Measurements from ENCODE around the gene FAM216B. TPM values are rescaled to one million over a fixed set of nuclear protein-coding genes. Genes with fewer than 3 reads are reported as not detected.
A peak's percentile ranks its signal among the peaks of the same experiment; 100 is the strongest.

Gene FAM216B
- polyA plus RNA-seq, 1 of the 3 experiments (the other 2 are of a cell fraction), result not detected

GRCh38 chr13:42762917-42763316 is 18.5 kb upstream of the FAM216B start:
- Histone ChIP-seq H3K4me1 (ENCODE audit: control insufficient read depth in 1 of 2, insufficient read depth in 2 of 2, low read depth in 1 of 2, low read length in 1 of 2) (no peaks in the 10 kb centered on the region), H3K9me2 (no peaks in the 10 kb centered on the region), H3K27me3 (ENCODE audit: insufficient read depth) (no peaks in the 10 kb centered on the region), H3K9me3 (no peaks in the 10 kb centered on the region), H3K4me2 (peak overlapping the region; percentile 8; the same call in 1 of the 2 replicates), H3K36me3 (replicated peaks in 1 of 2; ENCODE audit: control insufficient read depth in 1 of 2, insufficient read depth in 2 of 2, low read length in 1 of 2) (no peaks in the 10 kb centered on the region), H3F3A (replicated peaks; ENCODE audit: insufficient read depth) (peaks cover 8% of the 10 kb centered on the region), H2AFZ (ENCODE audit: low read depth) (peak overlapping the region; percentile 58; the same call in 1 of the 2 replicates), H3K4me3 (ENCODE audit: low read depth in 2 of 2, low read length in 1 of 2) (no peak overlapping the region; a peak in 1 of 4 replicates), H3K27ac (ENCODE audit: low read depth in 2 of 2, low read length in 1 of 2) (peak overlapping the region in 1 of 2 experiments; percentile 81; a peak in 2 of 4 replicates), H3K79me2 (ENCODE audit: insufficient read depth) (no peaks in the 10 kb centered on the region), H4K20me1 (ENCODE audit: insufficient read depth) (no peaks in the 10 kb centered on the region), H3K9ac (peak overlapping the region; percentile 2; the same call in 1 of the 2 replicates)
- POLR2A ChIA-PET, result no interaction called here
- no peak for TF ChIP-seq SMC3 (IDR thresholded peaks at IDR 0.05; ENCODE audit: low read depth, low read length)
- no peak for TF ChIP-seq FOXM1 (IDR thresholded peaks at IDR 0.05; ENCODE audit: low read depth)
- TF ChIP-seq POLR2AphosphoS5 (IDR thresholded peaks at IDR 0.05; ENCODE audit: low read depth, low read length), result no peak
- TF ChIP-seq SIN3A (IDR thresholded peaks at IDR 0.05; ENCODE audit: borderline replicate concordance, low read depth, low read length), result no peak
- no peak for TF ChIP-seq IRF3 (IDR thresholded peaks at IDR 0.05; ENCODE audit: low read depth, low read length)
- peak in 1 of 2 experiments; percentile 60; a peak in 1 of 4 replicates for TF ChIP-seq EP300 (IDR thresholded peaks at IDR 0.05; ENCODE audit: borderline replicate concordance in 1 of 2, low read depth in 1 of 2, low read length in 1 of 2)
- TF ChIP-seq YY1 (IDR thresholded peaks at IDR 0.05; ENCODE audit: low read depth), result no peak
- peak; percentile 53 for TF ChIP-seq TCF12 (IDR thresholded peaks at IDR 0.05)
- TF ChIP-seq TAF1 (IDR thresholded peaks at IDR 0.05; ENCODE audit: borderline replicate concordance, low read depth, low read length), result no peak
- no peak for TF ChIP-seq MXI1 (IDR thresholded peaks at IDR 0.05; ENCODE audit: low read depth, low read length)
- TF ChIP-seq FOSL2 (IDR thresholded peaks at IDR 0.05; ENCODE audit: borderline replicate concordance, low read depth), result peak; percentile 93
- TF ChIP-seq PBX3 (IDR thresholded peaks at IDR 0.05), result peak; percentile 58
- no peak for TF ChIP-seq FOXJ3 (CRISPR knock-in tag; IDR thresholded peaks at IDR 0.05)
- TF ChIP-seq GABPA (IDR thresholded peaks at IDR 0.05; ENCODE audit: low read depth), result no peak
- no peak for TF ChIP-seq CHD2 (IDR thresholded peaks at IDR 0.05; ENCODE audit: low read length, partially characterized antibody)
- TF ChIP-seq CTCF (IDR thresholded peaks at IDR 0.05), result no peak
- TF ChIP-seq TEAD4 (IDR thresholded peaks at IDR 0.05; ENCODE audit: borderline replicate concordance, insufficient read depth), result no peak
- peak; percentile 87 for TF ChIP-seq JUND (IDR thresholded peaks at IDR 0.05)
- TF ChIP-seq RAD21 (IDR thresholded peaks at IDR 0.05; ENCODE audit: low read length), result no peak
- TF ChIP-seq REST (IDR thresholded peaks at IDR 0.05; ENCODE audit: low read depth, low read length), result no peak
- no peak for TF ChIP-seq MEF2A (IDR thresholded peaks at IDR 0.05; ENCODE audit: borderline replicate concordance, low read depth)
- TF ChIP-seq RFX5 (IDR thresholded peaks at IDR 0.05; ENCODE audit: low read length), result no peak
- TF ChIP-seq MAX (IDR thresholded peaks at IDR 0.05; ENCODE audit: low read depth), result no peak
- TF ChIP-seq GATA2 (CRISPR knock-in tag; IDR thresholded peaks at IDR 0.05), result no peak
- CTCF ChIA-PET, result no interaction called here
- 17% methylated on average over 2 of the region's 2 CpGs for whole genome bisulfite sequencing (ENCODE audit: low lambda C conversion rate)
- DNase-seq, result no peak
